Activated CD4-positive, alpha-beta T cell treated with anti-CD3 and anti-CD28 coated beads, Interleukin-2, Interleukin-6, amounts not matched to agents 100 ng/mL and 50 ng/mL, durations not matched to agents 16 hours and 8 hours (primary cell): ENCODE results near the gene UGT2B17.
"Not testable (repeated sequence)": the region's sequence is repeated elsewhere in the genome, so short reads cannot be mapped to it uniquely, and the experiment has no call there.

Experiments
- DNase-seq: peaks from one replicate; pipeline ENCODE4 v3.0.0-alpha.2; 2020

The UGT2B17 gene

GRCh38 chr4:68568535-68568934 is 7.6 kb downstream of the UGT2B17 start:
- DNase-seq, result not testable (repeated sequence)

- not testable (repeated sequence) for DNase-seq
Observed at GRCh38 chr4:68566364-68566763, 9.8 kb downstream of the UGT2B17 start.

GRCh38 chr4:68565082-68565481 is 11.0 kb downstream of the UGT2B17 start:
- DNase-seq, result not testable (repeated sequence)

GRCh38 chr4:68560364-68561070 is 15.6 kb downstream of the UGT2B17 start:
- not testable (repeated sequence) for DNase-seq

GRCh38 chr4:68553830-68554229 is 22.3 kb downstream of the UGT2B17 start:
- not testable (repeated sequence) for DNase-seq

- DNase-seq, result not testable (repeated sequence)
Observed at GRCh38 chr4:68552818-68553811, 23.0 kb downstream of the UGT2B17 start.

- DNase-seq, result not testable (repeated sequence)
Observed at GRCh38 chr4:68542742-68543141, 33.4 kb downstream of the UGT2B17 start.

- no peak for DNase-seq
Observed at GRCh38 chr4:68536375-68536774, 39.7 kb downstream of the UGT2B17 start.

GRCh38 chr4:68535974-68536373 is 40.1 kb downstream of the UGT2B17 start:
- DNase-seq, result no peak

GRCh38 chr4:68522232-68522631 is 53.9 kb downstream of the UGT2B17 start:
- not testable (repeated sequence) for DNase-seq

- no peak for DNase-seq
Observed at GRCh38 chr4:68520985-68521384, 55.1 kb downstream of the UGT2B17 start.

GRCh38 chr4:68518889-68519288 is 57.2 kb downstream of the UGT2B17 start:
- DNase-seq, result no peak

GRCh38 chr4:68505452-68505851 is 70.7 kb downstream of the UGT2B17 start:
- not testable (repeated sequence) for DNase-seq

- not testable (repeated sequence) for DNase-seq
Observed at GRCh38 chr4:68504836-68505235, 71.3 kb downstream of the UGT2B17 start.

GRCh38 chr4:68503462-68503861 is 72.7 kb downstream of the UGT2B17 start:
- DNase-seq, result not testable (repeated sequence)

- no peak for DNase-seq
Observed at GRCh38 chr4:68499021-68499420, 77.1 kb downstream of the UGT2B17 start.

GRCh38 chr4:68498413-68499007 is 77.6 kb downstream of the UGT2B17 start:
- DNase-seq, result peak; percentile 72

GRCh38 chr4:68494688-68495087 is 81.4 kb downstream of the UGT2B17 start:
- DNase-seq, result no peak

GRCh38 chr4:68490826-68491457 is 85.2 kb downstream of the UGT2B17 start:
- no peak for DNase-seq

- no peak for DNase-seq
Observed at GRCh38 chr4:68489338-68489737, 86.8 kb downstream of the UGT2B17 start.
